Measurements from ENCODE around the gene NOL8. TPM values are rescaled to one million over a fixed set of nuclear protein-coding genes. Genes with fewer than 3 reads are reported as not detected.

Gene NOL8
- total RNA-seq, 1 experiment from 2014 or later = 46.9 TPM

GRCh38 chr9:92293452-92294296, 31.5 kb downstream of the NOL8 start, which contains the start of gene IARS1:
Gene IARS1 (minus strand): TSS chr9:92293697. CDS start chr9:92289419, 4,278 bp downstream.
- Histone ChIP-seq H3K4me3 (peak within 1 kb of the TSS; percentile 95), H3K27me3 (ENCODE audit: insufficient read depth, low read depth) (no peaks in the 10 kb centered on the region), H3K9me2 (ENCODE audit: insufficient read depth) (no peaks in the 10 kb centered on the region), H4K20me1 (ENCODE audit: insufficient read depth) (peaks cover 32% of the 10 kb centered on the region), H3K27ac (peak within 1 kb of the TSS; percentile 96), H3K9me3 (ENCODE audit: insufficient read depth, low read depth) (no peaks in the 10 kb centered on the region), H3K36me3 (ENCODE audit: low read depth) (peaks cover 54% of the 10 kb centered on the region), H3K4me1 (replicated peaks; ENCODE audit: insufficient read depth) (peaks cover 22% of the 10 kb centered on the region), H2AFZ (peak within 1 kb of the TSS; percentile 87), H3F3A (ENCODE audit: insufficient read depth, low read depth) (peaks cover 21% of the 10 kb centered on the region; the same call in 1 of the 2 replicates), H3K79me2 (ENCODE audit: low read depth) (peaks cover 51% of the 10 kb centered on the region), H3K4me2 (peak within 1 kb of the TSS; percentile 96)
- ChIA-PET CTCF (interaction anchor here (0.6 kb wide), 1 partner anchor 209 kb away, joined by 3 read pairs; no protein-coding TSS in a partner anchor), POLR2A (ENCODE audit: unreplicated experiment) (interaction anchor here (1.0 kb wide), 1 partner anchor 10 kb away, joined by 7 read pairs; no protein-coding TSS in a partner anchor)
- no TSS peak for BruUV-seq (replicated peaks)
- intact Hi-C loops (cut with micrococcal nuclease; ENCODE audit: unreplicated experiment) = loop anchor here (2.0 kb wide), 1 partner anchor 153 kb away; no protein-coding TSS in a partner anchor
- peak; percentile 94 to 100 for DNase-seq
- no peak for TF ChIP-seq EZH2 (IDR thresholded peaks at IDR 0.05; ENCODE audit: low read depth)
- TF ChIP-seq, protein P1, sequence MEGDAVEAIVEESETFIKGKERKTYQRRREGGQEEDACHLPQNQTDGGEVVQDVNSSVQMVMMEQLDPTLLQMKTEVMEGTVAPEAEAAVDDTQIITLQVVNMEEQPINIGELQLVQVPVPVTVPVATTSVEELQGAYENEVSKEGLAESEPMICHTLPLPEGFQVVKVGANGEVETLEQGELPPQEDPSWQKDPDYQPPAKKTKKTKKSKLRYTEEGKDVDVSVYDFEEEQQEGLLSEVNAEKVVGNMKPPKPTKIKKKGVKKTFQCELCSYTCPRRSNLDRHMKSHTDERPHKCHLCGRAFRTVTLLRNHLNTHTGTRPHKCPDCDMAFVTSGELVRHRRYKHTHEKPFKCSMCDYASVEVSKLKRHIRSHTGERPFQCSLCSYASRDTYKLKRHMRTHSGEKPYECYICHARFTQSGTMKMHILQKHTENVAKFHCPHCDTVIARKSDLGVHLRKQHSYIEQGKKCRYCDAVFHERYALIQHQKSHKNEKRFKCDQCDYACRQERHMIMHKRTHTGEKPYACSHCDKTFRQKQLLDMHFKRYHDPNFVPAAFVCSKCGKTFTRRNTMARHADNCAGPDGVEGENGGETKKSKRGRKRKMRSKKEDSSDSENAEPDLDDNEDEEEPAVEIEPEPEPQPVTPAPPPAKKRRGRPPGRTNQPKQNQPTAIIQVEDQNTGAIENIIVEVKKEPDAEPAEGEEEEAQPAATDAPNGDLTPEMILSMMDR (conservative IDR thresholded peaks at IDR 0.05) = no peak; the same call in 1 of the 2 replicates

DNA sequence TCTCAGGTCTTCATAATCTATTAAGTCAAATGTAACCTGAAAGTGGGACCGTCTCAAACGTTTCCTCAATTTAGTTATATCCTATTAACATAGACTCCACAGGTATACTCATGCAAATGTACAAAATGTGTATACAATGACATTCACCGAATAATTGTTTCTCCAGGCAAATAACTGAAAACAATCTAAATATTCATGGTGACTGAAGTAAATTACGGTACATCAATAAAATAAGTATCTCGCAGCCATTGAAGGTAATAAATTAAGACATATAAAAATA, 32.1 kb downstream of the NOL8 start:
- intact Hi-C loops (cut with micrococcal nuclease; ENCODE audit: unreplicated experiment) = loop anchor here (2.0 kb wide), 1 partner anchor 152 kb away; no protein-coding TSS in a partner anchor
- Histone ChIP-seq H3K27ac (peak overlapping the region; percentile 96), H3K27me3 (ENCODE audit: insufficient read depth, low read depth) (no peaks in the 10 kb centered on the region), H3K36me3 (ENCODE audit: low read depth) (peaks cover 58% of the 10 kb centered on the region), H4K20me1 (ENCODE audit: insufficient read depth) (peaks cover 38% of the 10 kb centered on the region), H3K4me1 (replicated peaks; ENCODE audit: insufficient read depth) (peaks cover 22% of the 10 kb centered on the region), H3K4me2 (peak overlapping the region; percentile 94), H2AFZ (peak overlapping the region; percentile 75), H3F3A (ENCODE audit: insufficient read depth, low read depth) (peaks cover 15% of the 10 kb centered on the region; the same call in 1 of the 2 replicates), H3K9me3 (ENCODE audit: insufficient read depth, low read depth) (no peaks in the 10 kb centered on the region), H3K9me2 (ENCODE audit: insufficient read depth) (no peaks in the 10 kb centered on the region), H3K79me2 (ENCODE audit: low read depth) (peaks cover 58% of the 10 kb centered on the region), H3K4me3 (peak overlapping the region; percentile 95)
- BruUV-seq (replicated peaks) = no TSS peak
- ChIA-PET CTCF (interaction anchor here (0.6 kb wide), 1 partner anchor 209 kb away, joined by 3 read pairs; no protein-coding TSS in a partner anchor), POLR2A (ENCODE audit: unreplicated experiment) (interaction anchor here (1.0 kb wide), 1 partner anchor 10 kb away, joined by 7 read pairs; no protein-coding TSS in a partner anchor)
- no peak for TF ChIP-seq EZH2 (IDR thresholded peaks at IDR 0.05; ENCODE audit: low read depth)
- TF ChIP-seq, protein P1 (conservative IDR thresholded peaks at IDR 0.05) = no peak
- DNase-seq = no peak

GRCh38 chr9:92292338-92293074, 32.6 kb downstream of the NOL8 start:
- BruUV-seq (replicated peaks) = TSS peak; percentile 50
- Histone ChIP-seq H3K27ac (peak overlapping the region; percentile 96), H3K79me2 (ENCODE audit: low read depth) (peaks cover 62% of the 10 kb centered on the region), H4K20me1 (ENCODE audit: insufficient read depth) (peaks cover 43% of the 10 kb centered on the region), H3K36me3 (ENCODE audit: low read depth) (peaks cover 57% of the 10 kb centered on the region), H3K4me1 (replicated peaks; ENCODE audit: insufficient read depth) (peaks cover 22% of the 10 kb centered on the region), H3F3A (ENCODE audit: insufficient read depth, low read depth) (peaks cover 10% of the 10 kb centered on the region; the same call in 1 of the 2 replicates), H3K4me3 (peak overlapping the region; percentile 95), H3K9me2 (ENCODE audit: insufficient read depth) (no peaks in the 10 kb centered on the region), H3K9me3 (ENCODE audit: insufficient read depth, low read depth) (no peaks in the 10 kb centered on the region), H3K4me2 (peak overlapping the region; percentile 94), H2AFZ (no peak overlapping the region), H3K27me3 (ENCODE audit: insufficient read depth, low read depth) (no peaks in the 10 kb centered on the region)
- TF ChIP-seq, protein P1 (conservative IDR thresholded peaks at IDR 0.05) = no peak
- TF ChIP-seq EZH2 (IDR thresholded peaks at IDR 0.05; ENCODE audit: low read depth) = no peak
- DNase-seq = no peak
- intact Hi-C loops (cut with micrococcal nuclease; ENCODE audit: unreplicated experiment) = loop anchor here (2.0 kb wide), 1 partner anchor 152 kb away; no protein-coding TSS in a partner anchor
- CTCF ChIA-PET = no interaction called here
- POLR2A ChIA-PET (ENCODE audit: unreplicated experiment) = interaction anchor here (0.6 to 1.0 kb wide), 3 partner anchors 10 to 152 kb away, joined by 3 to 7 read pairs (median 6); no protein-coding TSS in a partner anchor

Data from PC-9 (cell line).